GM04503 (cell line): ENCODE measurements around the gene RBM22.

Experiments used
- DNase-seq: peaks from one replicate; pipeline ENCODE4 v3.0.0-alpha.2; 2012; ENCODE audit warnings: low read depth

The RBM22 gene

DNA sequence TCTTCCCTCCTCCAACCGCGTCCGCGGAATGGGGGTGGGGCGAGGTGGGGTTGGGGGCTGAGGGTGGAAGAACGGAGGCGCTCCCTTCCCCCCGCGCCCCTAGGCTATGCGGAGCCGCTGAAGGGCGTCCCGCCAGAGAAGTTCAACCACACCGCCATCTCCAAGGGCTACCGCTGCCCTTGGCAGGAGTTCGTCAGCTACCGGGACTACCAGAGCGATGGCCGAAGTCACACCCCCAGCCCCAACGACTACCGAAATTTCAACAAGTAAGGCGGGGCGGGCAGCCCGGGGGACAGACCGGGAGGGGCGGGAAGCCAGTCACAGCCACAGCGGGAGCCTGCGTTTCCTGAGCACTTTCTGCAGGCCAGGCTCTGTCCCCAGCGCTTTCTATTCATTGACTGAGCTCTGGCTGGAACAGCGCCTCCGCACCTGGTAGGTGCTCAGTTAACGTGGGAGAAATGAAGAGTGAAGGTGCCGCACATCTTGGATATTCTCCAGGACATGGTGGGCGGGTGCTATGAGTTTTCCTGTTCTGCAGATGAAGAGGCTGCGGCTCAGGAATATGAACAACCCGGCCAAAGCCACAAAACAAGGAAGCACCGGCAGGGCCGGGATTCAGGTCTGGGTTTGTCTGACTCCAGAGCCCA, 28.5 kb downstream of the RBM22 start:
- no peak for DNase-seq

GRCh38 chr5:150671509-150672236, 29.2 kb downstream of the RBM22 start:
- no peak for DNase-seq

- DNase-seq, result no peak
Observed at GRCh38 chr5:150670948-150671310, 29.9 kb downstream of the RBM22 start.

DNA sequence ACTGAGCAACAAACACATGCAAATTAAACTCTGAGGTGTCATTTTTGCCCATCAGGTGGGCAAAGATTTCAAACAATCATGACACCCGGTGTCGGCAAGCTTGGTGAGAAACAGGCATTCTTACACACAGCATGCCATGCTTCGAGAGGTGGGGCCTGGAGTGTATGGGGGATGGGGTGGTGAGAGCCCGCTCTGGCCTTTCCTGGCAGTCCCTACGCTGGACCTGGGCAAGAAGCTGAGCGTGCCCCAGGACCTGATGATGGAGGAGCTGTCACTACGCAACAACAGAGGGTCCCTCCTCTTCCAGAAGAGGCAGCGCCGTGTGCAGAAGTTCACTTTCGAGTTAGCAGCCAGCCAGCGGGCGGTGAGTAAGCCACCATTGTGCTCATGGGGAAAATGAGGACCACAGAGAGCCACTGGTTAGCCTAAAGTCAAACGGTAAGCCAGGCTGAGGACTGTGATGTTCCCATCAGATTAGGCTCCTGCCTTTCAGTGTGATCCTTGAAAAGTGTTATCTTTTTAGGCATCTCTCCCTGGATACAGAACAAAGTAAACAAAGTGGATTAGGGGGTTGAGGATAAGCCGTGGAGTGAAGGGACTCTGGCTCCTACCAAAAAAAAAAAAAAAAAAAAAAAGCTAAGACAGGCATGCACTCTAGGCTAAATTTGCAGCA, 30.5 kb downstream of the RBM22 start:
- DNase-seq, result no peak

DNA sequence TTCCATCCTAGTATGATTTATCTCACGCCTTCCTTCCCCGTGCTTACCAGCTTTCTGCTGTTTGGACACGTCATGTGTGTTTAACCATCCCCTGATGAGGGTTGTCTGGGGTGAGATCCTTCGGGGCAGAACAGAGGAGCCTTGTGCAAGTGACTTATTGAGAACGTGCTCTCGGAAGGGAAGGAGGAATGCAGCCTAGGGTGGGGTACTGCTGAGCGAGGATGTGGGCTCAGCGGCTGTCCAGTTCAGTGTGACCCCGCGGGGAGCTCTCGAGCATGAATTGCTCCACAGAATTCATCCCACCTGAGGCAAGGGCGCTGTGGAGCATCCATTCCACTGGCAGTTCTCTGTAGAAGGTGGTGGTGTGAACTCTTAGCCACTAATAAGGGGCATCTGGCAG, 35.8 kb downstream of the RBM22 start:
- DNase-seq, result no peak

DNA sequence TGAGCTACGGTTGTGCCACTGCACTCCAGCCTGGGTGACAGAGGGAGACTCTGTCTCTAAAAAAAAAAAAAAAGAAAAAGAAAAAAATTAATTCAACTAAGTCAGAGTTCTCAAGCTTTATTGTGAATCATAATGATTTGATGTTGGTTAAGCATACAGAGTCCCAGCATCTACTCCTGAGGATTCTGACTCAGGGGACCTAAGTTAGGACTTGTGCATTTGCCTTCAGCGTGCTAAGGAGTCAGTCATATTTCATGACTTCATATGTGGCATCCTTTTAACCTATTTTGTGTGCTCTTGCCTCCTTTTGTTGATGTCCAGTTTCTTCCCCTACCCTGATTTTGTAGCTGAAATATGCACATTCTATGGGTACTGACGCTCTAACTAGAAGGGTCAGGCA, 36.9 kb downstream of the RBM22 start:
- no peak for DNase-seq

- no peak for DNase-seq
Observed at GRCh38 chr5:150662731-150663516, 37.9 kb downstream of the RBM22 start.

DNA sequence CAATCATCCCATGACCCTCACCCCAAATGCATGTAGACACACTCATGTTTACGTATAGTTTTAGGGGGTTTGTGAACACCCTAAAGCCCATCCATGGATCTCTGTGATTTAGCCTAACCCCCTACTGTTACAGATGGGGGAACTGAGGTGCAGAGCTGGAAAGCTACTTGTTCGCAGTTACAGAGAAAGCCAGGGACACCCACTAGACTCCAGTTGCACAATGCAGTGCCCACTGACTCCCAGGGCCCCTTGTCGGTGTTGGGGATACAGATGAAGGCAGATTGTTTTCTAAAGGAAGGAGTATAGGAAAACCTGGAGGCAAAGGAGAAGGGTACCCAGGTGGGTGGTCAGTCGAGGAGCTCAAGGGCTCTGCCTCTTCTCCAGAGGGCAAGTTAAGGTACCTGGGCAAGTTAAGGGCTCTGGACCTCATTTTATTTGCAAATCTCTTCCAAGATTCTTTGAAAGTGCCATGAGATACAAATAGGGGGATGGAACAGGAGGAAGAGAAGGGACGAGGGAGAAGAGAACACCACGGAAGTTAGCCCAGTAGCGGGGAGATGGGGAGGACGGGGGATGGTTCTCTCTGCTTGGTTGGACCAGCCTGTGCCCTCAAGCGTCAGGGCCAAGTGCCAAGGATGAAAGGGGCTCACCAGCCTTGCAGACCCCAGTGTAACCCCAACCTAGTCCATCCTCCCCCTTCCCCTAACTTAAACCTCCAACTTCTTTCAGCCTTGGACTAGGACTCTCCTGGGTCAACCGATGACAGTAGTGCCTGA, 38.9 kb downstream of the RBM22 start:
- DNase-seq, result no peak

- no peak for DNase-seq
Observed at GRCh38 chr5:150661086-150661485, 39.8 kb downstream of the RBM22 start, which contains the start of gene MYOZ3. Gene MYOZ3, plus strand, starts transcription at chr5:150661251. Its CDS starts 1,691 bp downstream, at chr5:150662942.

- no peak for DNase-seq
Observed at GRCh38 chr5:150660108-150660831, 40.6 kb downstream of the RBM22 start.

- DNase-seq, result no peak
Observed at GRCh38 chr5:150659360-150660107, 41.3 kb downstream of the RBM22 start.

- no peak for DNase-seq
Observed at GRCh38 chr5:150658699-150659265, 42.1 kb downstream of the RBM22 start.

- no peak for DNase-seq
Observed at GRCh38 chr5:150658121-150658520, 42.7 kb downstream of the RBM22 start.

GRCh38 chr5:150656191-150657132, 44.4 kb downstream of the RBM22 start:
- no peak for DNase-seq

DNA sequence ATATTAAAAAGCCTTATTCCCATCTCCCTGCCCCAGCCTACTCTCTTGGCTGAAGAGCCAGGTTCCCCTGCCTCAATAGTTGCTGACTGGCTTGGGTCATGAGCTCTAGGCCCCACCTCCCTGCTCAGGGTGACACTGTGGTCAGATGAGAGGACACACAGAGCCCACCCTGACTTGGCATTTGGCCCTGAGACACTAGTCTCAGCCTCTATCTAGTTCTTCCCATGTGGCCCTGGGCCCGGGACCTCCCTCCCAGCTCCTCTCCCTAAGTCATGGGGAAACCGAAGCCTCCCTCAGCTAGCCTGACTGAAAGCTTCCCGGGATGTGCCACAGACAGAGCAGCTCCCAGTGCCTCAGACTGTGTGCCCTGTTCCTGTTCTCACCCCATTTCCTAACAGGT, 45.6 kb downstream of the RBM22 start:
- no peak for DNase-seq

DNA sequence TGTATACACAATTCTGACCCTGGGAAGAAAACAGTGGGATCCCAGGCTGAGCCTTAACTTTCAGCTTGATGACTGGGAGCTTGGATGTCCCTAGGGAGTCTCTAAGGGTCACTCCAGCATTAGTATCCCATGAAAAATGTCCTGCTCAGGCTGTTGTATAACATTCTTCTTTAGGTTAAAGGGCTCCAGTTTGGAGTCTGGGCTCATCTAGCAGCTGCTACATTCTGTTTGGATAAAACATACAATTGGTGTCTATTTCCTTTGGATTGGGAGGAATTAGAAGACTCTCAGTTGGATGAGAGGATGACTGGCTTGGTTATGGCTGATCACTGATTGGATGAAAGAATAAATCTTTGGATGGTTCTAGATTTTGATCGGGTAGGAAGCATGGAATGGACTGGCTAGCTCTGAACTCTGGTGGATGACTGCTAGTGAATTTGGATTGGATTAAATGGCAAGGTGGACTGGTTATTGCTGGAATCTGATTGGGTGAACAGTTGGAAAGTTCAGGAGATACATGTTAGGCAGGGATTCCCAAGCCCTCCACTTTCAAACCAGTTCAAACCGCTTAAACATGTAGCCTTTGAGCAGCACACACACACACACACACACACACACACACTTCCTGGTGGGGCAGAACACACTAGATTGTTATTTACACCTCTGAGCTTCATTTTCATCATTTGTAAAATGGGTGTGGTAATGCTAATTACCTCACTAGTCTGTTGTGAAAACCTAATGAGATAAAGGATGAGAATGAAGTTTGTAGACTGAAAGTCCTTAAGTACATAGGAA, 46.9 kb downstream of the RBM22 start:
- DNase-seq, result no peak

GRCh38 chr5:150653145-150653761, 47.6 kb downstream of the RBM22 start:
- DNase-seq, result no peak
